GM12801 (cell line): ENCODE measurements around the gene YY1.

Experiments
- TF ChIP-seq, protein P1 (sequence below): IDR thresholded peaks from one replicate; pipeline ENCODE4 v1.5.1; 2011; ENCODE audit warnings: control low read depth; ENCODE audit not compliant: insufficient read length; ENCODE audit errors: extremely low read depth

Gene YY1

DNA sequence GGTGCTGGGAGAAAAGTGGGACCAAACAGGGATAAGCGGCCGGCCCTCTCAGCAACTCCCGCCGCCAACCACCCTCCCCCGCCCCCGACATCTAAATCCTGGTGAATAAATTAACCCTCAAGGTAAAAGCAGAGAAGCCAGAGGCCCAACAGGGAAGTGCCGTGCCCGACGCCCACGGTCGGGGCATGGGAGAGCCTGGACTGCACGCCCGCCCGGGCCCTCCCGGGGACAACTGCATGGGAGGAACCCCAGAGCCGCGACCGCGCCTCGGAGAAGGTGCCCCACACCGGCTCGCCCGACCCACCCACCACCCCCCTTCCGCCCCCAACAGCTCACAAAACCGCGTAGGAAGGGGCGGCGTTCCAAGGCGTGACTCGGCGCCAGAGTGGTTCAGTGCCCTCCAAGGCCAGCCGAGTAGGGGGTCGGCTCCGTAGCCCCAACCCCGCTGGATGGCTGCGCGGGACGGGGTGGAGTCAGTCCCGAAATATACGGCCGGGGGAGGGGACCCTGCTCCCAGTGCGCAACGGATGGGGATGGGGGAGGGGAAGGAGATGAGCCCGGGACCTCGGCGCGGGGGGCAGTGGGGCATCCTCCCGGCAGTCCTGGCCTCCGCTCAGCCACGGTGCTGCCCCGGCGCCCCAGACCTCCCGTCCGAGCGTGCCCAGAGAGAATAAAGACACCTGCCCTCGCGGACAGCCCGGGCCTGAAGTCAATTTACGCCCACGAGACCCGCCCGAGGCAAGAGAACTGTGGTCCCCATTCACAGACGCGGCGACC, 66.6 kb downstream of the YY1 start:
- TF ChIP-seq, protein P1, sequence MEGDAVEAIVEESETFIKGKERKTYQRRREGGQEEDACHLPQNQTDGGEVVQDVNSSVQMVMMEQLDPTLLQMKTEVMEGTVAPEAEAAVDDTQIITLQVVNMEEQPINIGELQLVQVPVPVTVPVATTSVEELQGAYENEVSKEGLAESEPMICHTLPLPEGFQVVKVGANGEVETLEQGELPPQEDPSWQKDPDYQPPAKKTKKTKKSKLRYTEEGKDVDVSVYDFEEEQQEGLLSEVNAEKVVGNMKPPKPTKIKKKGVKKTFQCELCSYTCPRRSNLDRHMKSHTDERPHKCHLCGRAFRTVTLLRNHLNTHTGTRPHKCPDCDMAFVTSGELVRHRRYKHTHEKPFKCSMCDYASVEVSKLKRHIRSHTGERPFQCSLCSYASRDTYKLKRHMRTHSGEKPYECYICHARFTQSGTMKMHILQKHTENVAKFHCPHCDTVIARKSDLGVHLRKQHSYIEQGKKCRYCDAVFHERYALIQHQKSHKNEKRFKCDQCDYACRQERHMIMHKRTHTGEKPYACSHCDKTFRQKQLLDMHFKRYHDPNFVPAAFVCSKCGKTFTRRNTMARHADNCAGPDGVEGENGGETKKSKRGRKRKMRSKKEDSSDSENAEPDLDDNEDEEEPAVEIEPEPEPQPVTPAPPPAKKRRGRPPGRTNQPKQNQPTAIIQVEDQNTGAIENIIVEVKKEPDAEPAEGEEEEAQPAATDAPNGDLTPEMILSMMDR: no peak

DNA sequence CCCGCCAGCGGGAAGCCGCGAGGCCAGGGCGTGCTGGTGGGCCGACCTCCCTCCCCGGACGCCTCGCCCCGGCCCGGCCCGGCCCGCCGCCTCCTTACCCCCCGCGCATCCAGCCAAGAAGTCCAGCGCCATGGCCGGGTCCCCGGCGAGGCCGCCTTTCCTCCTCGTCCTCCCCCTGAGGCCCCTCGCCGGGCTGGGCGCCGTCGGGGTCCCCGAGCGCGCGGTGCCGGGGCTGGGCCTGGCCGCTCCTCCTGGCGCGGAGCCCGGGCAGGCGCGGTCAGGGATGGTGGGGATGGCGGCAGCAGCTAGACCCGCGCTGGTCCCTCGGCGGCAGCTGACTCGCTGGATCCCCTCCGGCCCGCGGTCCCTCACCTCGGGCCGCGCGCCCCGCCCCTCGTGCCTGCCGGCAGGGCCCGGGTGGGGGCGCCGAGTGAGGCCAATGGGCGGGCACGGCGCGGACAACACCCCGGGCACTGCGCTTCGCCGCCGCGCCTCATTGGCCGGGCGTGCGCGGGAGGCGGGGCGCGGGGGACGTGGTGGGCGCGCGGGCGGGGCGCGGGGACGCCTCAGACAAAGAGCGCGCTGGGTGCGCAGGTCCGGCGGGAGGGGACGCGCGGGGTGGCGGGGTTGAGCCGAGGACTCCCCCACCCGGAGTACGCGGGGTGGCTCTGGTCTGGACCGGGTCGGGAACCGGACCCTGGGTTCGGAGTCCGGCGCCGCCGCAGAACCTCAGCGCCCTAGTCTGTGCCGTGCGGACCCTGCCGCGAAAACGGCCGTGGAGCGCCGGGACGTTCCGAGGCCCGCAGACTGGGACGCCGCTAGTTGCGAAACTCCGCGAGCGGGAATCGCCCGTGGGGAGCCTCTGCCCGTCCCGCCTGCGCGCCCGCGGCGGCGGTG, 67.4 kb downstream of the YY1 start, which contains the start of gene SLC25A29:
TSS of gene SLC25A29 (minus strand) at position 344 of the 897 bp plus-strand sequence. CDS start at position 132, 212 bp downstream.
- TF ChIP-seq, protein P1: no peak

DNA sequence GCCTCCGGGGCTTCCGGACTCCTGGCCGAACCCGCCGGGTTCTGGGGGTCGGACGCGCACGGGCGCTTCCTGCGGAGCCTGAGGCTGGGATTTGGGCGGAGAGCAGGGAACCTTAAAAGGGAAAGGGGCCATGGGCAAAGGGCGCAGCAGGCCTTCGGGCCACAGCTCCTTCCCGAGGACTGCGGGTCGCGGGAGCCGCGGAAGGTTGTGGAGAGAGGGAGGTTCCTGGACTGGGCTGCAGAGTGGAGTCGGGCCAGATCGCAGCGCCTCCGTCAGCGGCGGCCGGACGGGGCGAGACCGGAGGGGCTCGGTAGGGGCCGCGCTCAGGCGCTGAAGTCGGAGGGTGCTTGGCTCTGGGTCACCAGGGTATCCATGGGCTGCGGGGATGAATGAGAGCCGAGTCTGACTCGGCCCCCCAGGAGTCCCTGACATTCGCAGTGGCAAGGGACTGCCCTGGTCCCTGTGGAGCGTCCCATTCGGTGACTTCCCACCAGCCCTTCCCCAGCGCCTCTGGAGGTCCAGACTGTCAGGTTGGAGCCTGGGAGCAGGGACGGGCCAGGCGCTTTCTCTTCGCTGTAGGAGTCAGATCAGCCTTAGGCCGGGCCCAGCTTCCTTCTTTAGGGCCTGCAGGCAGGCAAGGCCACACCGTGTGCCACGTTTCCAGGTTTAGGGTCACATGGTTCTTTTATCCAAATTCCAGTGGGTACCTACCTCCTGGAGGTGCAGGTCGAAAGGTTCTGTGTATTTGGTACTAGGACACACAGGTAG, 68.2 kb downstream of the YY1 start:
- TF ChIP-seq, protein P1: no peak

DNA sequence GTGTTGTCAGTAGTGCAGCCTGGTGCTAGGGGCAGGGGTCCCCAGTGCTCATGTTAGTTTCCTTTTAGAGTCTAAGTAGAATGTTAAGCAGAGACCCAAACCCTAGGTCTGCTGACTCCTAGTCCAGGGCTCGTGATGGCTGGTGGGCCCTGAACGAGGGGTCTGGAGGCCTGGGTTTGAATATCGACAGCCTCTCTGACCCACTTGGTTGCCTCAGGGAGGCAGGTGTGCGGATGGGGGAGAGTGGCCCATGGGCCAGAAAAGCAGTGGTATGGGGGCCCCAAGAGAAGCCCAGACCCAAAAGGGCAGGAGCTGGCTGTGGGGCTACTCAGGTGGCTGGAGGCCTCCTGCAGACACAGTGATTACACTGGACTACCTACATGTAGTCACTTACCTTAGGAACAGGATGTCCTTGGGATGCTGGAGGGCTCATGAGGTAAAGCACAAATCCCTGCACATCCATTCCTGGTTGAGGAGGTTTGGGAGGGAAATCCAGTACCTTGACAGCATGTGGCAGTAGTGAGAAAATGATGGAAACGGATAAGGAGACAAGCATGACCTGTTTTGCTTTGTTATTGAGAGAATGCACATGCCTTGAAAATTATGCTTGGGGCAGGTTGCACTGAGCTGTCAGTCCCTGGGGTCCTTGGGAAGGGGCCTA, 69.0 kb downstream of the YY1 start:
- TF ChIP-seq, protein P1: no peak

DNA sequence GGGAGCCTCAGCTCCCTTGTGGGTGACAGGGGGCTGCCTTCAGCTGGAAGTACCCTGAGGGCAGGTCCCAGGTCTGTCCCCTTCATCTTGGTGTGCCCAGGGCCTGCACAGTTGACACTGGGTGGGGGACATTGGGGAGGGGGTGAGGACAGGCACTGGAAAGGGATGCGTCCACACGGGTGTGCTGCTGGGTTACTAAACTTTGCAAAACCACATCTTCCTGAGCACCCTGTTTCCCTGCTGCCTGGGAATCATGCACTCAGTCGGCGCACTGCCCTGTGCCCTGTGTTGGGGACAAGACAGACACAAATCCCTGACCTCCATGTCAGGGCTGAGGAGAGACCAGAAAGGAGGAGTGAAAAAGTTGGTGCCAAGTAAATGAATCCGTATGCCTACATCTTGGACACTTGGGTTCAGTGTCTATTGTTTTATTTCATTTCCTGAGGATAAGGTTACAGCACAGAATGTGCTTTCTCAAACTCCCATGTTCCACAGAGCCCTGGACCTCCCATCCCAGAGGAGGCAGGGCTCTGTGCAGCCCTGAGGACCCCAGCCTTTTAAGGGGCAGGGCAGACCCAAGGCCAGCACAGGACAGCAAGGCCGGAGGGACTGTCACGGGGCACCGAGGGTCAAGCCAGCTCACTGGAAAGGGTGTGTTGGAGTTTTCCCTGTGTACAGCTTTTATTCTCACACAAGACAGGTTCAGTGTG, 70.2 kb downstream of the YY1 start:
- TF ChIP-seq, protein P1: no peak

DNA sequence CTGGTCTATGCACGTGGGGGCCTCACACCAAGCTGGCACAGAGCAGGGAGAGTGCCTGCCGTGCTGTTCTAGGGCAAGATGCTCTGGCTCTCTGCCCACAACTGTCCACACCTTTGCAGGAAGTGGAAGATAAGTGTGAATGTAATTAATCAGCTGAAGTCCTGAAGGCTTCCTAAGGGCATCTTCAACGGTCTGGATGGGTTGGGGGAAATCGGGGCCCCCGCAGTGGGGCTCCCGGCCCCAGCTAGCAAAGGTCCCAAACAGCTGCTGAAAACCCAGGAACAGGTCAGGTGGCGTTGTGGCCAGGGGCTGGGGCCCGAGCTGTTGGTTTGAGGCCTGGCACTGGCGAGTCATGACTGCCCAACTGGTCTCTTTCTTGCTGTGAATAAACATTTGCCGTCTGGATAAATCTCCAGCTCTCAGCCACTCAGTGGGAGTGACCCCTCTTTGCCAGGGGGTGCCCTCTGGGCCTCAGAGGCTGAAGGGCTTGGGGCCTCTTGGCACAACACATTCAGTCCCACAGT, 74.0 kb downstream of the YY1 start:
- TF ChIP-seq, protein P1: no peak
